Activated CD4-positive, alpha-beta T cell treated with anti-CD3 and anti-CD28 coated beads, Interleukin-2, amount 10 ng/mL, durations not matched to agents 24 days and 14 days (primary cell): ENCODE data around the gene NDUFA5. TPM values are rescaled to one million over a fixed set of nuclear protein-coding genes. Genes with fewer than 3 reads are reported as not detected.

Source experiments
- DNase-seq: peaks from one replicate; pipeline ENCODE4 v3.0.0; 2022
- H3K27ac Mint-ChIP-seq: one replicate; pipeline ENCODE4 v1.8.0; 2022; ENCODE audit warnings: mild to moderate bottlenecking, mixed read lengths
- H3K27me3 Mint-ChIP-seq: one replicate; pipeline ENCODE4 v1.8.0; 2022; ENCODE audit warnings: mixed read lengths
- H3K36me3 Mint-ChIP-seq: one replicate; pipeline ENCODE4 v1.8.0; 2022; ENCODE audit warnings: low read depth, mild to moderate bottlenecking, mixed read lengths
- H3K4me1 Mint-ChIP-seq: one replicate; pipeline ENCODE4 v1.8.0; 2021; ENCODE audit warnings: mixed read lengths
- H3K4me3 Mint-ChIP-seq: one replicate; pipeline ENCODE4 v1.8.0; 2022; ENCODE audit warnings: mild to moderate bottlenecking, moderate library complexity, mixed read lengths
- H3K9me3 Mint-ChIP-seq: one replicate; pipeline ENCODE4 v1.8.0; 2021; ENCODE audit warnings: mixed read lengths
- intact Hi-C: fragments of 100-400 bp; cut with micrococcal nuclease; formaldehyde crosslinking; loops from one replicate; pipeline ENCODE4 v1.15.1; 2023
- total RNA-seq: library from RNA; stranded (reverse); gene quantifications from 2 replicates; pipeline ENCODE4 v1.2.3, GENCODE V29; 2022

NDUFA5 gene
- total RNA-seq, 1 donor from 2014 or later: 56.1 TPM

DNA sequence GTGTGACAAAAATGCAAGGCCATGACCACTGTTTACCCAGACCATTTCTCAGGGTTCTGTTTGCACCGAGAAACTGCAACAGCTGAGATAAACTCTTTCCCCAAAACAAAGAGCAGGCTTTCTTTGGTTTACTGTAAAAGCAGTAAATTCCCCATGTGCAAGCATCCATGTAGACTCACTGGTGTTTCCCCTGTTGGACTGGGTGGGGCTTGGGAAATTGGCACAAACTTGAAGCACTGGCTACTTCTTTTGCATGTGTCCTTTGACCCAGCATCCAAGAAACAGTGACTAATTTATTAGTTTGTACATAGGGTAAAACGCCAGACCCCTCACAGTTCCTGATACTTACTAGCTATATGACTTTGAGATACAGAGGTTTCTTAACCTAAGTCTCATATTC, 35.6 kb downstream of the NDUFA5 start:
- Mint-ChIP-seq H3K27ac (no peak overlapping the region), H3K4me3 (no peak overlapping the region), H3K9me3 (no peaks in the 10 kb centered on the region)

DNA sequence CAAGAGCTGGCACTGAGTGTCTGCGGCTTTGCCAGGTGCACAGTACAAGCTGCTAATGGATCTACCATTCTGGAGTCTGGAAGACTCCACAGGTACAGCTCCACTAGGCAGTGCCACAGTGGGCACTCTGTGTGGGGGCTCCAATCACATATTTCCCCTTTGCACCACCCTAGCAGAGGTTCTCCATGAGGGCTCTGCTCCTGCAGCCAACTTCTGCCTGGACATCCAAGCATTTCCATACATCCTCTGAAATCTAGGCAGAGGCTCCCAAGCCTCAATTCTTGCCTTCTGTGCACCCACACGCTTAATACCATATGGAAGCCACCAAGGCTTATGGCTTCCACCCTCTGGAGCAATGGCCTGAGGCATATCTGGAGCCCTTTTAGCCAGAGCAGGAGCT, 52.4 kb downstream of the NDUFA5 start:
- intact Hi-C loops: no loop called here
- no peak overlapping the region for H3K27ac Mint-ChIP-seq
- H3K4me3 Mint-ChIP-seq: no peak overlapping the region
- peaks cover 8% of the 10 kb centered on the region for H3K27me3 Mint-ChIP-seq
- no peaks in the 10 kb centered on the region for H3K9me3 Mint-ChIP-seq
- H3K36me3 Mint-ChIP-seq: no peaks in the 10 kb centered on the region
- no peak for DNase-seq
- H3K4me1 Mint-ChIP-seq: no peaks in the 10 kb centered on the region

More for the DNA sequence above, 35.6 kb downstream of the NDUFA5 start:
- Mint-ChIP-seq H3K4me1 (no peaks in the 10 kb centered on the region), H3K27me3 (peaks cover 9% of the 10 kb centered on the region), H3K36me3 (no peaks in the 10 kb centered on the region)
- DNase-seq: no peak
- intact Hi-C loops: no loop called here

DNA sequence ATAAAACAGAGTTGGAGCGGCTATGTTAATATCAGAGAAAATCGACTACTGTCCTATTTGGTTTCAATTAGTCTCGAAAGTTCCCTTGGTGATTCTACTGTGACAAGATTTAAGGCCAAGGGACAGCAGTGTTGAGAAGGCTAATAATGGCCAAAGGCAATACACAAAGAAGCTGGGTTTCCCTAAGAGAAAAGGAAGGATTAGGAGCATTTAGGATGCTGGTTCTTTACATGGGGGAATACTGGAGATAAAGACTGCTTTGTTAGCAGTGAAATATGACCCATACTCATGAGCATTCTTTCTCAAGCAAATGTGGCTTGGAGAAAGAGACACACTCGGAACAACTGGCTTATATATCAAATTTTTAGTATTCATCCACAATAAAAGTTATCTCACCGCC, 55.4 kb downstream of the NDUFA5 start:
- intact Hi-C loops: no loop called here
- no peaks in the 10 kb centered on the region for H3K9me3 Mint-ChIP-seq
- no peak for DNase-seq
- peaks cover 12% of the 10 kb centered on the region for H3K27me3 Mint-ChIP-seq
- no peak overlapping the region for H3K4me3 Mint-ChIP-seq
- H3K36me3 Mint-ChIP-seq: no peaks in the 10 kb centered on the region
- no peaks in the 10 kb centered on the region for H3K4me1 Mint-ChIP-seq
- no peak overlapping the region for H3K27ac Mint-ChIP-seq

DNA sequence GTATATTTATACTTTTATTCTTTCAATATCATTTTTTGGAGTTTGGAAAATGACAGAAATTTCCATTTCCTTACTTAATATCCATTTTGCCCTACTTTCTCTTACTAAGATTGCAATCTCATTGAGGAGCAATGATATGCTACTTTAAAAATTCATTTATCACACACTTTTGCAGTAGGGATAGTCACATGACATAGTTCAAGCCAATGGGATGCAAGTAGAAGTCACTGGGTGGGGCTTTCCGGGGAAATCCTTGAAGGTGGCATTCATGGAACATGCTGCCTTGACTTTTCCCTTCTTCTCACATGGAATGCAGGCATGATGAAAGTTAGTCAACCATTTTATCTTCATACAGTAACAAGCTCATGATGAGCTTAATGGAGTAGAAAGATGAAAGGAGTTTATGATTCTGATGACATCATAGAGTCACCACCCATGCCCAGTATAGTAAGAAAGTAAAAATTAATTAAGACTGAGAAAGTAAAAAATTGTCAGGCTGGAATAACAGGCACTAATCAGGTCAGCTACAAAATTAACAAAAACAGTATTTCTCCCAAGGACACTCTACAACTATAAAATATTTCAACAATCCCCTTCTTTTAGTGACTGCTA, 56.6 kb downstream of the NDUFA5 start:
- no peak for DNase-seq
- H3K27me3 Mint-ChIP-seq: peaks cover 14% of the 10 kb centered on the region
- H3K27ac Mint-ChIP-seq: no peak overlapping the region
- intact Hi-C loops: no loop called here
- no peaks in the 10 kb centered on the region for H3K4me1 Mint-ChIP-seq
- H3K36me3 Mint-ChIP-seq: no peaks in the 10 kb centered on the region
- H3K9me3 Mint-ChIP-seq: no peaks in the 10 kb centered on the region
- no peak overlapping the region for H3K4me3 Mint-ChIP-seq

DNA sequence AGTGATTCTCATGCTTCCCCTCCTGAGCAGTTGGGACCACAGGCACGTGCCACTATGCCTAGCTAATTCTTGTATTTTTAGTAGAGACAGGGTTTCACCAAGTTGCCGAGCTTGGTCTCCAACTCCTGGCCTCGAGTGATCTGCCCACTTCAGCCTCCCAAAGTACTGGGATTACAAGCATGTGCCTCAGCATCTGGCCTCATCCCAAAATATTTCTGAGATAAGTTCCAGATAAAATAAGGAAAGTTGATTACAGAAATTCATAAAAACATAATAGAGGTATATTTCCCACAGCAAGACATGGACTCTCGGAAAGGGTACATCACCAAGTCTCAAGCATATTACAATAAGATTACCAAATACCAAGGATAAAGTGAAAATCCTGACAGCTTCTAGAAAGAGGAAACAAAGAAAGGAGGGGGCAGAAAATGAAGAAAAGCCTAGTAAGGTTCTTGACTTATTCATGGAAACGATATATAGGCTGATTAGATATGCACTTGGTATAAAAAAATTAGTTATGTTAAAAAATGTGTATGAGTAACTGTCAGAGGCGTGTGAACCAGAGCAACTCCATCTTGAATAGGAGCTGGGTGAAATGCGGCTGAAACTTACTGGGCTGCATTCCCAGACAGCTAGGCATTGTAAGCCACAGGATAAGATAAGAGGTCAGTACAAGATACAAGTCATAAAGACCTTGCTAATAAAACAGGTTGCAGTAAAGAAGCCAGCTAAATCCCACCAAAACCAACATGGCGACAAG, 58.2 kb downstream of the NDUFA5 start:
- no peaks in the 10 kb centered on the region for H3K4me1 Mint-ChIP-seq
- no peak overlapping the region for H3K4me3 Mint-ChIP-seq
- H3K9me3 Mint-ChIP-seq: no peaks in the 10 kb centered on the region
- intact Hi-C loops: loop anchor here (5.0 kb wide), 1 partner anchor 583 kb away; no protein-coding TSS in a partner anchor
- H3K27ac Mint-ChIP-seq: no peak overlapping the region
- peaks cover 14% of the 10 kb centered on the region for H3K27me3 Mint-ChIP-seq
- no peaks in the 10 kb centered on the region for H3K36me3 Mint-ChIP-seq
- DNase-seq: no peak

DNA sequence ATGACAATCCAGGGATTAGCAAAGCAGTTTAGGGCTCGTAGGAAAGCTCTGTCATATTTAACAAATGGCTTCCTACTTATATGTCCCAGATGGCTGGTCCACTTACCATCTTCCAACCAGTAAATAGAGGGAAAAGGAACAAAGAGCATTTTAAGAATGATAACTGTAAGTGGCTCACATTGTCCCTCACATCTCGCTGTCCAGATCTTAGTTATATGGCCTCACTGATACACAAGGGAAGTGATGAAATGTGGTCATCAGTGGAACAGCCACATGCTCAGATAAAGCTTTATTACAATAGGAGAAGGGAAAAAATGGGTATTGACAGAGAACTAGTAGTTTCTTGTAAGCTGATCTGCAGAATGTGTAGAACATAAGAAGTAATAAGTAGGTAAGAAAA, 59.0 kb downstream of the NDUFA5 start:
- DNase-seq: no peak
- Mint-ChIP-seq H3K36me3 (no peaks in the 10 kb centered on the region), H3K4me1 (no peaks in the 10 kb centered on the region), H3K27ac (no peak overlapping the region), H3K4me3 (no peak overlapping the region), H3K9me3 (no peaks in the 10 kb centered on the region), H3K27me3 (peaks cover 14% of the 10 kb centered on the region)
- intact Hi-C loops: loop anchor here (5.0 kb wide), 1 partner anchor 584 kb away; no protein-coding TSS in a partner anchor

DNA sequence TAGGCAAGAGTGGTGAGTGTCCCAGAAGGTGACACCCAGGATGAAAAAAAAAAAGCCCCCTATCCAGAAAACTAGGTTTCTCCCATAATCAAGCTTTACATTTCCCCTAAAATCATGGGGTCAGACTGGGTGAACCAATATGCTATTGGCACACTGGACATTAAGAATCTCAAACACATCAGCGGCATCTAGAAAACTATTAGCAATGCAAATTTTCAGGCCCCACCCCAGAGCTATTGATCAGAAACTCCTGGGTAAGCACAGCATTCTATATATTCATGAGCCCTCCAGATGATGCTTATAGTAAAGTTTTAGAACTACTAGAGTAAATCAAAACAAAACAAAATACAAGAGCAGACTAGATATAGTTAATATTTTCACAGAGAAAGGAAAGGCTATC, 59.6 kb downstream of the NDUFA5 start:
- intact Hi-C loops: loop anchor here (5.0 kb wide), 1 partner anchor 584 kb away; no protein-coding TSS in a partner anchor

DNA sequence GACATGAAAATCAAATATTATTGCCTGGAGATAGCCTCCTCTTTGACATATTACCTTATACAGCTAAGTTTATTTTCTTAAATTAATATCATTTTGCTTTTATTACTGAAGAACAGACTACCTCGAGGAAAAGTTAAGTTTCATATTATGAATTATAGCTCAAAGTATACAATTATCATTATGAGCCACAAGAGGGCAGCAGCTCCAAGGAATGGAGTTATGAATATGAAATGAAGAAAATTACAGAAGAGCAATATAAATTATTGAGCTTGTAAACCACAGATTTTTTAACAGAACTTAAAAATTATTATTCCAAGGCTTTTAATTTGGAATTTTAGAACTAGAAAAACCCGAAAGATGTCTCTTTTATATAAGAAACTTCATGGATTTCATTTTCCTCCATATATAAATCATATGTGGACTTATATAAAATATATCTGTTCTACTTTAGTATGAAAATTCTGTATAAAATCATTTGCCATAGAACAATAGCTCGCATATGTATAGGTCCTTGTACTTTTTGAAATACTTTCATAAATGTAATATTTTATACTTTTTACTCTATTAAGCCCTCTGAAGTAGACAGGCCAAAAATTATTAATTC, 63.3 kb downstream of the NDUFA5 start:
- DNase-seq: peak; percentile 73
- Mint-ChIP-seq H3K4me3 (no peak overlapping the region), H3K27ac (no peak overlapping the region), H3K9me3 (no peaks in the 10 kb centered on the region), H3K4me1 (no peaks in the 10 kb centered on the region), H3K27me3 (peaks cover 6% of the 10 kb centered on the region), H3K36me3 (no peaks in the 10 kb centered on the region)
- intact Hi-C loops: loop anchor here (1.0 kb wide), 2 partner anchors 43 to 63 kb away; partner anchors contain the start of gene NDUFA5

More for the DNA sequence above, 59.6 kb downstream of the NDUFA5 start:
- Mint-ChIP-seq H3K36me3 (no peaks in the 10 kb centered on the region), H3K4me3 (no peak overlapping the region), H3K27ac (no peak overlapping the region), H3K4me1 (no peaks in the 10 kb centered on the region), H3K9me3 (no peaks in the 10 kb centered on the region), H3K27me3 (peaks cover 14% of the 10 kb centered on the region)
- DNase-seq: no peak

DNA sequence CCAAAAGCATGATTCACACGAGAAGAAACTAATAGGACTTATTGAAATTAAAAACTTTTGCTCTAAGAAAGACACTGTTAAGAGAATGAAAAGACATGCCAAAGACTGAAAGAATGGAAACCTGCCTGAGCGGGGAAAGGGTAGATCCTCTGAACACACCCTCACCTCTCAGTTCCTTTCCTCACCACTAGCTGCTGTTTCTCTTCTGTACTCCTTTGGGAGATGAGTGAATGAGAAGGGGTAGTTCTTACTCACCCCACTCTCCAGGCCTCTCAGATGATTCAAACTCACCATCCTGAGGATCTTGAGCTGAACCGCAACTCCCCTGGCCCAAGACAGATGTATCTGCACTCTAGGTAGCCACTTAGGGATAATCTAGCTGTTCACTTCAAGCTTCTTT, 65.1 kb downstream of the NDUFA5 start:
- intact Hi-C loops: no loop called here
- peaks cover 3% of the 10 kb centered on the region for H3K27me3 Mint-ChIP-seq
- no peaks in the 10 kb centered on the region for H3K36me3 Mint-ChIP-seq

More for the DNA sequence above, 65.1 kb downstream of the NDUFA5 start:
- no peak for DNase-seq
- H3K9me3 Mint-ChIP-seq: no peaks in the 10 kb centered on the region
- no peak overlapping the region for H3K27ac Mint-ChIP-seq
- no peak overlapping the region for H3K4me3 Mint-ChIP-seq
- no peaks in the 10 kb centered on the region for H3K4me1 Mint-ChIP-seq

Other genes with a start within 250 kb of the NDUFA5 start
- gene IQUB, start 23.2 kb downstream of the NDUFA5 start, total RNA-seq: 0.05 TPM in 1 of 2 replicates, not detected in the other
- gene ASB15, start 44.0 kb upstream of the NDUFA5 start, total RNA-seq: not detected in 2 replicates
- gene LMOD2, start 98.0 kb upstream of the NDUFA5 start, total RNA-seq: not detected in 2 replicates
- gene WASL, start 191.2 kb upstream of the NDUFA5 start, total RNA-seq: 6.4 and 6.7 TPM in 2 replicates